Esophagus mucosa (tissue), 1 donor: Measurements from ENCODE around the gene STPG3. TPM values are rescaled to one million over a fixed set of nuclear protein-coding genes. Genes with fewer than 3 reads are reported as not detected.
"Not testable (repeated sequence)": the region's sequence is repeated elsewhere in the genome, so short reads cannot be mapped to it uniquely, and the experiment has no call there.

Experiments used
- ATAC-seq: fragments of 200-7000 bp; cut with Tn5 transposase; one replicate; pipeline ENCODE4 v1.9.1; 2020
- total RNA-seq: library from RNA; stranded (reverse); gene quantifications from one replicate; pipeline ENCODE4 v1.2.4, GENCODE V29; 2023
- donor health status: DM: yes; HTN: yes; CAD: no.

Gene STPG3
- total RNA-seq, 1 donor from 2014 or later = not detected

DNA sequence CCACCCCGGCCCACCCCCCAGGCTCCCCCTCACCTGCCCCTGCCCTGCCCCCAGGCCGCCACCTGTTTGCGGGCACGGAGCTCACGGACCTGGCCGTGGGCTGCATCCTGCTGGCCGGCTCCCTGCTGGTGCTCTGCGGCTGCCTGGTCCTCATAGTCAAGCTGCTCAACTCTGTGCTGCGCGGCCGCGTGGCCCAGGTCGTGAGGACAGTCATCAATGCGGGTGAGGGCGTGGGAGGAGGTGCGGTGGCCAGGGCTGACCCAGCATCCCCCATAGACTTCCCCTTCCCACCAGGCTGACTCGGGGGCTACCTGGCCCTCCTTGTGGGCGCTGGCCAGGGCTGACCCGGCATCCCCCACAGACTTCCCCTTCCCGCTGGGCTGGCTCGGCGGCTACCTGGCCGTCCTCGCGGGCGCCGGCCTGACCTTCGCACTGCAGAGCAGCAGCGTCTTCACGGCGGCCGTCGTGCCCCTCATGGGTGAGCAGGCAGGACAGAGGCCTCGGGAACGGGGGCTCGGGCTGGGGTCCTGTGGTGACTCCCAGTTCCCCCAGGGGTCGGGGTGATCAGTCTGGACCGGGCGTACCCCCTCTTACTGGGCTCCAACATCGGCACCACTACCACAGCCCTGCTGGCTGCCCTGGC, 16.9 kb upstream of the STPG3 start:
- no peak for ATAC-seq

- no peak for ATAC-seq
These were observed 16.2 kb upstream of the STPG3 start for GRCh38 chr9:137234758-137235423.

- ATAC-seq = no peak
These were observed 15.5 kb upstream of the STPG3 start for GRCh38 chr9:137235424-137236237.

- ATAC-seq = peak; percentile 42
These were observed 14.7 kb upstream of the STPG3 start for GRCh38 chr9:137236238-137236935.

DNA sequence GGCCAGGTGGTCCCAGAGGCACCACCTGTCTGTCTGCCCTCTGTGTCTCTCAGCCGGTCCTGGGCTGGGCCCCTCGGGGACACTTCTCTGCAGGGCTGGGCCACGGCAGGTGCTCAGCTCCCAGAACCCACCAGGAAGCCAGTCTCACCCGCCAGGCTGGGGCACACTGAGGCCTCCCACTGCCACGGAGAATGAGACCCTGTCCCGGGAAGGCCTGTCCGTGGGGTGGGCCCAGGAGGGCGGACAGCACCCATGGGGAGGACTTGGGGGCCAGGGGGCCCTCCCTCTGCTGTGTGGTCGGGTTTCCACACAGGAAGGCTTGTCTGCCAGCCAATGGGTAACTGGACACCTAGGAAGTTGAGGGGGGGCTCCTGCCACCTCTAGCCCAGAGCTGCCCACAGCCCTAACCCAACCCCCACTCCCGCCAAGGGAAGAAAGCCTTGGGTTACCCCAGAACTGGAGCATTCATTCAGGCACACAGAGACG, 14.1 kb upstream of the STPG3 start:
- ATAC-seq = no peak

- ATAC-seq = no peak
These were observed 13.0 kb upstream of the STPG3 start for GRCh38 chr9:137237759-137238726.

DNA sequence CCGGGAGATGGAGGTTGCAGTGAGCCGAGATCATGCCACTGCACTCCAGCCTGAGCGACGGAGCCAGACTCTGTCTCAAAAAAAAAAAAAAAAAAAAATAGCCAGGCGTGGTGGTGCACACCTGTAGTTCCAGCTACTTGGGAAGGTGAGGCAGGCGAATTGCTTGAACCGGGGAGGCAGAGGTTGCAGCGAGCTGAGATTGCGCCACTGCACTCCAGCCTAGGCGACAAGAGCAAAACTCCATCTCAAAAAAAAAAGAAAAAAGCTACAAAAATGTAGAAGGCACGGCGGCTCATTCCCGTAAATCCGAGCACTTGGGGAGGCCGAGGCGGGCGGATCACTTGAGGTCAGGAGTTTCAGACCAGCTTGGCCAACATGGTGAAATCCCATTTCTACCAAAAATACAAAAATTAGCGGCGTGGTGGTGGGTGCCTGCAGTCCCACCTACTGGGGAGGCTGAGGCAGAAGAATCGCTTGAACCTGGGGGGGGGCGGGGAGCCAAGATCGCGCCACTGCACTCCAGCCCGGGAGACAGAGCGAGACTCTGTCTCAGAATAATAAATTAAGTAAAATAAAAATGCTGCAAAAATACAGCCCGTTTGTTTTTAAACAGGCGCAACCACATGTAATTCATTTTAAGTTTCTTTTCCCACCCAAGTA, 11.4 kb upstream of the STPG3 start:
- not testable (repeated sequence) for ATAC-seq

- peak; percentile 38 for ATAC-seq
These were observed 10.7 kb upstream of the STPG3 start for GRCh38 chr9:137240318-137240840.

- ATAC-seq = peak; percentile 77
These were observed 10.1 kb upstream of the STPG3 start, which contains the start of gene TUBB4B for GRCh38 chr9:137240841-137241489. Gene TUBB4B, plus strand, starts transcription at chr9:137241287. Its CDS starts 74 bp downstream, at chr9:137241361.

DNA sequence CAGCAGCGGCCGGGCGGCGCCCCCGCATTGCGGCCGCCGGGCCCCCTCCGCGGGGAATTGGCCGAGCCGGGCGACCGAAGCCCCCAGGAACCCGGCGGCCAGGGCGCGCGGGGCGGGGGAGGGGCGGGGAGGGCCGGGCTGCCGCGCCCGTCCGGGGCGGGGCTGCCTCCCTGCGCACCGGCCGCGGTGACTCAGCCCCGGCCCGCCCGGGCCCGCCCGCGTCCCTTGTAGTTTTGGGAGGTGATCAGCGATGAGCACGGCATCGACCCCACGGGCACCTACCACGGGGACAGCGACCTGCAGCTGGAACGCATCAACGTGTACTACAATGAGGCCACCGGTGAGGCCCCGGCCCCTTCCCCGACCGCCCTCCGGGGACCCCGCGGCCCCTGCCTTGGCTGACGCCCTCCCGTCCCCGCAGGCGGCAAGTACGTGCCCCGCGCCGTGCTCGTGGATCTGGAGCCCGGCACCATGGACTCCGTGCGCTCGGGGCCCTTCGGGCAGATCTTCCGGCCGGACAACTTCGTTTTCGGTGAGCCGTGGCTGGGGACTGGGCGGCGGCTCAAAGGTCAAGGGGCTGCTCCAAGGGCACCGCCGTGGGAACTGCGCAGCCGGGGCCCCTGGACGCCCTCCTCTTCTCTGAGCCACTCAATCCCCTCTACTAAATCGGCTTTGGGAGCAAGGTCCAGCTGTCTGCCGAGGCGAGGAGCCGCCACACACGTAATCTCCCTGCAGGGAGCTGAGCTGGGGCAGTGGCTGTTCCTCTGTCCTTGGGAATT, 9.4 kb upstream of the STPG3 start:
- peak; percentile 35 for ATAC-seq

GRCh38 chr9:137242269-137243203, 8.6 kb upstream of the STPG3 start:
- no peak for ATAC-seq

GRCh38 chr9:137243266-137243625, 7.8 kb upstream of the STPG3 start:
- ATAC-seq = not testable (repeated sequence)

GRCh38 chr9:137243626-137244485, 7.2 kb upstream of the STPG3 start:
- ATAC-seq = no peak

- no peak for ATAC-seq
These were observed 6.3 kb upstream of the STPG3 start for GRCh38 chr9:137244486-137245449.
